GM18505 (cell line): ENCODE measurements around the gene MYO9B.

ENCODE experiments used
- ATAC-seq: cut with Tn5 transposase; IDR thresholded peaks from one replicate; pipeline ENCODE4 v1.9.1; 2021; ENCODE audit not compliant: unreplicated experiment
- POLR2A ChIP-seq: IDR thresholded peaks from 4 replicates; pipeline ENCODE4 v1.6.1; 2011; ENCODE audit warnings: borderline replicate concordance; ENCODE audit not compliant: insufficient read depth, insufficient read length; ENCODE audit errors: extremely low read depth

MYO9B gene

DNA sequence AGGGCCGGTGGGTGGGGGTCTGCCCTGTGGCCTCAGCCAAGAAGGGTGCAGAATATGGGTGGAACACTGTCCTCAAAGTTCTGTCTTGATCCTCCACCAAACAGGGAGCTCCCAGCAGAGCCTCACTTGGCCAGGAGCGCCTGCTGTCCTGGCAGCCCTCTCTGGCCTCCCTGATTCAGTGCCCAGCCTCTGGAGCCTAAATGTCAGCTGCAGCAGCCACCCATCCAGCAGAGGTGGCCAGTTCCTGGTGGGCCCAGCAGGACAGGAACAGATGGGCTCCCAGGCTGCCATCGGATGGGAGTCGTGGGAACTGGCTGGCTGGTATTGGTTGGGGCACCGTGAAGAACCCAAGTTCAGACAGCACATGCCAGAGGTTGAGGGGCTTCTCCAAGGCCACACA, 137.8 kb downstream of the MYO9B start:
- TF ChIP-seq POLR2A: no peak
- no peak for ATAC-seq

DNA sequence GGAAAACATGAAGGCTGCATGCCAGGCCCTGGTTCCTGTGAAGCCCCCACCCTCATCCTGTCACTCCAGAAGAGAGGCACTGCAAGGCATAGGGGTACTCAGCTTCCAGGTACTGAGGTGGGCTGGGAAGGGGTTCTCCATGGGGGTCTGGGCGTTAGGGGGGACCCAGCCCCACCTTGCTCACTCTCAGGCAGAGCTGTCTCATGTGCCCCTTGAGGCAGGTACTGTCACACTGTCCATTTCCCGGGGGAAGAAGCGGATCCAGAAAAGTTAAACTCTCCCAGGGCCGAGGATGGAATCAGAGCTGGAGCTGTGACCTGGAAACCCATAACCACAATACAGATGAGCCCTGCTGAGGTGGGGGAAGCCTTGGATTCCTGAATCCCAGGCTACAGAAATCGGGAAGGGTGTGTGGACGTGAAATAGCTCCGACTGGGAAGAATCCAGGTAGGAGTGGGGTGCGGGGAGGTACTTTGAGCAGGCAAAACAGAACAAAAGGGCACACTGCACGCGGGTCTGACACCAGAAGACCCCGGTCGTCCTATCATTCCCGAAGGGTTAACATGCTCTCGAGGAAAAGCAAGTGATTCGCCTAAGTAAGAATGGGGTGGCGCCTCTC, 139.0 kb downstream of the MYO9B start:
- no peak for ATAC-seq

DNA sequence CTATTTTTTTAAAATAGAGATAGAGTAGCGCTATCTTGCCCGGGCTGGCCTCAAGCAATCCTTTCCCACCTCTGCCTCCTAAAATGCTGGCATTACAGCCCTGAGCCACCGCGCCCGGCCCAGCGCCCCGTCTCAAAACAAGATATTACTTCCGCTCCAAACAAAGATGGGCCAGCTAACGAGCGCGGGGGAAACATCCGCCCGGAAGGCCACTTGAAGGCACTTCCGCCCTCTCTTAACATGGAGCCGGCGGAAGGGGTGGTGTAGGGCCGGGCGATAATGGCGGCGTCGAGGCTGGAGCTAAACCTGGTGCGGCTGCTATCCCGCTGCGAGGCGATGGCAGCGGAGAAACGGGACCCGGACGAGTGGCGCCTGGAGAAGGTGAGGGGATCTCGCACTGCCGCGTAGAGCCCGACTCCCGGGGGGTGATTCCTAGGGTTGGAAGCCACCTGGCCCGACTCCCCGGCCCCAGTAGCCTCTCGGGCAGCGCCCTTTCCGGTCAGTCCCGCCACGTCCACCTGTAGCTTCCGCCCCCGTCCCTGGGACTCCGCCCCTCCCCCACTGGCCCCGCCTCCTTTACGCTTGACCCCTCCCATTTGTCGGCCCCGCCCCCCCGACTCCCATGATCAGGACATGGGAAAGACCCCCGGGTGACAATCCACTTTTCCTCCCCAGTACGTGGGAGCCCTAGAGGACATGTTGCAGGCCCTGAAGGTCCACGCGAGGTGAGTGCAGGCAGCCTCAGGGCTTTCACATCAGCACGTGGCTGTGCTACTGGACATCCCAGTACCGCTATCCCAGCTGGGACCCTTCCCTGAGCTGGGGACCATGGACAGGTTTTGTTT, 139.8 kb downstream of the MYO9B start, which contains the start of gene USE1:
Gene USE1 (plus strand): TSS at position 231 of the 845 bp plus-strand sequence. CDS start 49 bp downstream, at position 280.
- peak; percentile 95 for TF ChIP-seq POLR2A
- peak; percentile 66 for ATAC-seq

More for the DNA sequence above, 139.0 kb downstream of the MYO9B start:
- no peak for TF ChIP-seq POLR2A

DNA sequence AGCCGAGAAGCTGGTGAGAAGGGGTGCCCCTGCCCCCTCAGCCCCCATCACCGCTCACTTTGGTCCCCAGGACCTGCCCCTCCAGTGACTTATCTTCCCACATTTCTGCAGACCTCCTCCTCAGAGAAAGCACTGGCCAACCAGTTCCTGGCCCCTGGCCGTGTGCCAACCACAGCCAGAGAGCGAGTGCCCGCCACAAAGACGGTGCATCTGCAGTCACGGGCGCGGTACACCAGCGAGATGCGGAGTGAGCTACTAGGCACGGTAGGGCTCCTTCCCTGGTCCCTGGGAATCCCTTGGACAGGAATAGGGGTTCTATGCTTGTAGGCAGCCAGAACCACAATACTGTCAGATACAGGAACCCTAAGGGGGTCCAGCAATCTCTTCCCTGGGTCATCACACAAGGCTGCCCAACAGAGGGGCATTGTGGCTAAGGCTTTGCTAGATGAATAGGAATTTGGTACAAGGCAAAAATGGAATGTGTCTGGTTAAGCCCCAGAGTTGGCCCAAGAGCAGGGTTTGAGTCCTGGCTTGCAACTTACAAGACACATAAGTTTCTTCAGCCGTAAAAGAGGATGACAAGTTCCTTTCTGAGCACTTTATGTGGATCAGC, 140.6 kb downstream of the MYO9B start:
- no peak for ATAC-seq
- no peak for TF ChIP-seq POLR2A

DNA sequence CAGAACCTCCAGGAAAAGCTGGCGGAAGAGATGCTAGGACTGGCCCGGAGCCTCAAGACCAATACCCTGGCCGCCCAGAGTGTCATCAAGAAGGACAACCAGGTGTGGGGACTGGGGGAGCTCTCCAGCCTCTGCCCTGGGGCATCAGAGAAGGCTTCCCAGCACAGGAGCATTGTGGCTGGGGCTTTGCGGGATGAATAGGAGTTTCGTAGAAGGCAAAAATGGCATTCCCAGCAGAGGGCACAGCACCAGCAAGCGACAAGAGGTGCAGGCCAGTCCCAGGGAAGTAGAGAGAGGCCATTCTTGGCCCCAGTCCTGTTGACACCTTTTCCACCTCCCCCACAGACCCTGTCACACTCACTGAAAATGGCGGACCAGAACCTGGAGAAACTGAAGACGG, 143.7 kb downstream of the MYO9B start:
- no peak for TF ChIP-seq POLR2A
- ATAC-seq: no peak

DNA sequence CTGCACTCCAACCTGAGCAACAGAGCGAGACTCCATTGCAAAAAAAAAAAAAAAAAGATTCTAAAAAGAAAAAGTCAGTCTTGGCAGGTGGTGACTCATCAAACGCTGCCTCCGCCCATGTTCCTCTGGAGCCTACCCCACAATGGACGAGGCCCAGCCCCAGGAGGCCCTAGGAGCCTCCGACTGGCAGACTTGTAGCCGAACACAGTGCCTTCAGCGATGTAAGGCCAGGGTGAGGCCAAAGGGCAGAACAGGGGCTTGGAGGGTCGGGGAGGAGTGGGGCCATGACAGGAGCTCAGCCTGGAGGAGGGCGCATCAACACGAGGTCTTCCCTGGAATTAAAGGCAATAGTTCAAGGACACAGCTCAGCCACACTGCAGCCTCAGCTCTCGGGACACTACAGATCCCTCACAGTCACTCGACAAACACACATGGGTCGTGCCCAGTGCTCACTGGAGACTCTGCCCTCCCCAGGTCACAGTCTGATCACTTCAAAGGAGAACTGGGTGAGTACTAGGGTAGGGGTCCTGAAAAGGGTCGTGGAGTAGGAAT, 144.7 kb downstream of the MYO9B start:
- TF ChIP-seq POLR2A: no peak
- no peak for ATAC-seq

DNA sequence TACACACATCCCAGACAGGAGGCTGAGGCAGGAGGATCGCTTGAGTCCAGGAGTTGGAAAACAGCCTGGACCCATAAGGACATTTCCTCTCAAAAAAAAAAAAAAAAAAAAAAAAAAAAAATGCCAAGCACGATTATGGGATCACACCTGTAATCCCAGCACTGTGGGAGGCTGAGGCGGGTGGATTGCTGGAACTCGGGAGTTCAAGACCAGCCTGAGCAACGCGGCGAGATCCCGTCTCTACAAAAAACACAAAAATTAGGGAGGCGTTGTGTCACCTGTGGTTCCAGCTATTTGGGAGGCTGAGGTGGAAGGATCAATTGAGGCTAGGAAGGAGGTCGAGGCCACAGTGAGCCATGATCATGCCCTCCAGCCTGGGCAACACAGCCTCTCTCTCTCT, 149.5 kb downstream of the MYO9B start:
- ATAC-seq: no peak
- TF ChIP-seq POLR2A: no peak

DNA sequence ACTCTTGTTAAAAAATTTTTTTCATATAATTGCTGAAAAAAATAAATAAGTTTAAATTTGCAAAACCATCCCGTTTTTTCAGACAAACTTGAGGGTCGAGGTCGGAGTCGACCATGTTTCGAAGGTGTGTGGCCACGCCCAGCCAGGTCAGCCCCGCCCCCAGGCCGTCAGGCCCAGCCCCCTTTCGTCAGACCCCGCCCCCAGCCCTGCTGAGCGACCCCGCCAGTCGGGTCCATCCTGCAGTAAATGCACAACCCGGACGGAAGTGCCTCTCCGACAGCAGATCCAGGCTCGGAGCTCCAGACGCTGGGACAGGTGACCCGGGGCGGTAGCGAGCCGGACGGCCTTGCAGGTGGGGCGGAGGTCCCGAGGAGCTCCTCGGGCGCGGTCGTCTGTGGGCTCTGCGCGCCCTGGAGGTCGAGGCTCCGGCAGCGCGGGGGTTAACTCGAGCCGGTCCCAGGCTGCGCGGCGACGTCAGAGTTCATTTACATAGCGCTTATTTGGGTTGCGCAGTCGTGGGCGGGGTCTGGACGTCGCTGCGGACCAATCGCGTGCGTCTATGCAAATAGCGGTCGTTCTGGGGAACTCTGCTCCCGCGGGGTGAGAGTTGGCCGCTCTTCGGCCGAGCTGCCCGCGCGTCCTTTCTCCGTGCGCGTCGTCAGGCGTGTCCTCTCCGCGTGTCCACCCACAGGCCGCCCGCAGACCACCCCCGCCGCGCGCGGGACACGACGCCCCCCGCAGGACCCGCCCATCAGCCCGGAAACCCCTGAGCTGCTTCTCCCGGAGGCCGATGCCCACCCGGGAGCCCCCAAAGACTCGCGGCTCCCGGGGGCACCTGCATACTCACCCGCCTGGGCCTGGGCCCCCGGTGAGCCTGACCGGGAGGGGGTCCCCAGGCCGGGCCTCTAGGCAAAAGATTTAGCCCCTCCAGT, 150.7 kb downstream of the MYO9B start, which contains the start of gene OCEL1:
Gene OCEL1 (plus strand): TSS at position 225 of the 932 bp plus-strand sequence. CDS start 22 bp downstream, at position 247.
- peak; percentile 95 for TF ChIP-seq POLR2A
- peak; percentile 88 for ATAC-seq

DNA sequence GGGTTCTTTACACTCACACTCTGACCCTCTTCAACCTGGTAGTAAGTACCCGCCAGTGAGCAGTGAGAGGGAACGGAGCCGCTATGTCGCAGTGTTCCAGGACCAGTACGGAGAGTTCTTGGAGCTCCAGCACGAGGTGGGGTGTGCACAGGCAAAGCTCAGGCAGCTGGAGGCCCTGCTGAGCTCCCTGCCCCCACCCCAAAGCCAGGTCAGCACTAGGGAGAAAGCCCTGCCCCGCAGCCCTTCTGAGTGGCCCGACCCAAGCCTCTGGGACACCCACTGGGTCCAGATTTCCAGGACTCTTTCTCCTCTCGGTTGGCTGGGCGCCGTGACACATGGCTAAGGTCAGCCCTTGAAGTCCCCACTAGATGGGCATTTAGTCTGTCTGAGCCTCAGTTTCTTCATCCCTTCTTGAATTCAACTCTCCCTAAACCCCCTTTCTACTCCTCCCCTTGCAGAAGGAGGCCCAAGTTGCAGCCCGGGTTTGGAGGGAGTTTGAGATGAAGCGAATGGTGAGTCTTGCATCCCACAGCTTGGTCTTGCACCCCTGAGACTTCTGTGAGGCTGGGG, 152.3 kb downstream of the MYO9B start:
- ATAC-seq: no peak
- no peak for TF ChIP-seq POLR2A

DNA sequence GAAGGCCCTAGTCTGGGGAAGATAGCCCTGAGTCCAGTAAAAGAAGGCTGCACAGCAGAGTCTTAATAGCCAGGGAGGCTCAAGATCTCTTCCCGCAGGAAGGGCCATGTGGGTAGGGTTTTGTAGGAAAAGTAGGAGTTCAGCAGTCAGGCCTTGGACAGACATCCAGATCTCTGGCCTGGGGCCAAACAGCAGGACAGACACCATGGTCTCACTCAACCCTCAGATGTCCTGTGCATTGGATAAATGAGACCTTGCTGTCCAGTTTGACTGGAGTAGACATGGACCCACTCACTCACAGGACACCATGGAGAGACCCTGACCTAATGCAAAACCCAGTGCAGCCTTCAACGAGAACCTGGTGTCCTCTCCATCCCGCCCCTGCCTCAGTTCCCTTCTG, 154.3 kb downstream of the MYO9B start:
- ATAC-seq: no peak
- no peak for TF ChIP-seq POLR2A

DNA sequence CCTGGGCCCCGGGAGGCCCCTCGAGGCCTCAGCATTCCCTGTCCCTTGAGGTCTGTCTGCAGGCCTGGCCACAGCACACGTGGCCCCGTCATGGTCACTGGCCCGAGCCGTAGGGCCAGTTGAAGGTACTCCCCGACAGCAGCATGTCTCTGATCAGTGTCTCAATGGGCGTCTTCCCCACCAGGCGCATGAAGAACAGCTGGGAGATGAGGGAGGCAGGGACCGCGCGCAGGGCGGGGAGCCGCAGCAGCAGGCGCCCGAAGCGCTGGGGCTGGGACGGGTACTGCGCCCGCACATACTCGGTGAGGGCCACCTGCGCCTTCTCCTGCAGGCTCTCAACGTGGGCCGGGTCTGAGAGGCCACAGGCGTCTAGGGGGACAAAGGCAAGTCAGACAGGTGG, 156.7 kb downstream of the MYO9B start:
- TF ChIP-seq POLR2A: no peak

DNA sequence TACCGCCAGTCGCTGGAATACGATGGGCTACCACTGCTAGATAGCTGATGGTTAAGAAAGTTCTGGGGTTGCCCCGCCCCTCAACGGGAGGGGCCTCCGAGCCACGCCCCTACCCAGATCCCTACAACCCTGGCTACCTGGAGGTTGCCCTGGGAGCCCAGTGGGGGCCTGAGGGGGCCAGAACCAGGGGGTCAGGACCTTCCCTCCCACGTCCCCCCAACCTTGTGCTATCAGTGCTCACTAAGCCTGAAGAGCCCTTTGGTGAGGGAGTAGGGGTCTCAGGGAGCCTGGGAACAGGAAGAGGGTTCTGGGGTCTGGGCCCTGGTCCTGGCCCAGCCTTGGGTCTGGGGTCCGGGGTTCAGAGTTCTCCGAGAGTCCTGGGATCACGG, 159.3 kb downstream of the MYO9B start:
- TF ChIP-seq POLR2A: no peak
- ATAC-seq: peak; percentile 53

More for the DNA sequence above, 156.7 kb downstream of the MYO9B start:
- no peak for ATAC-seq
